Sigmoid colon (tissue), 7 donors: ENCODE measurements around the gene STIP1. TPM values are rescaled to one million over a fixed set of nuclear protein-coding genes. Genes with fewer than 3 reads are reported as not detected.

Source experiments
- DNase-seq: peaks from one replicate; pipeline ENCODE4 v3.0.0-alpha.2; 2019
- H3K27ac ChIP-seq, 4 donors: fragments of 200-600 bp; sonication (generic); one replicate each; pipeline ENCODE4 v1.5.1; 2016 to 2019; ENCODE audit warnings: mild to moderate bottlenecking in 1 of 4
- H3K27me3 ChIP-seq, 3 donors: fragments of 200-600 bp; sonication (generic); one replicate each; pipeline ENCODE4 v1.5.1; 2019; ENCODE audit warnings: mild to moderate bottlenecking in 1 of 3
- H3K36me3 ChIP-seq, 4 donors: fragments of 200-600 bp; sonication (generic); one replicate each; pipeline ENCODE4 v1.5.1; 2016 to 2019
- H3K4me1 ChIP-seq, 4 donors: fragments of 200-600 bp; sonication (generic); one replicate each; pipeline ENCODE4 v1.5.1; 2017 to 2019
- H3K4me3 ChIP-seq, 4 donors: fragments of 200-600 bp; sonication (generic); one replicate each; pipeline ENCODE4 v1.5.1; 2017 to 2019; ENCODE audit warnings: mild to moderate bottlenecking in 2 of 4, moderate library complexity in 1 of 4
- H3K9me3 ChIP-seq, 4 donors: fragments of 200-600 bp in 3 of 4; sonication (generic) in 3 of 4; one replicate each; pipeline versions ENCODE4 v1.5.1 to v1.6.1; 2013 to 2019
- CTCF ChIP-seq, 4 experiments: fragments of 450-650 bp in 3 of 4; fragments of 200-600 bp in 1 of 4; IDR thresholded peaks; one replicate each; pipeline ENCODE4 v1.5.1; 2016 to 2019; ENCODE audit warnings: antibody characterized with exemption in 4 of 4, mild to moderate bottlenecking in 3 of 4, moderate library complexity in 2 of 4
- EP300 ChIP-seq, 4 donors: sonication (generic); formaldehyde crosslinking; IDR thresholded peaks; one replicate each; pipeline ENCODE4 v1.6.1; 2017; ENCODE audit warnings: antibody characterized with exemption in 4 of 4
- POLR2A ChIP-seq, 2 donors: fragments of 450-650 bp; IDR thresholded peaks; one replicate each; pipeline ENCODE4 v1.6.1; 2016; ENCODE audit warnings: antibody characterized with exemption in 2 of 2, mild to moderate bottlenecking in 2 of 2, moderate library complexity in 2 of 2
- POLR2AphosphoS5 ChIP-seq, 4 donors: sonication (generic); formaldehyde crosslinking; IDR thresholded peaks; one replicate each; pipeline ENCODE4 v1.6.1; 2017; ENCODE audit warnings: antibody characterized with exemption in 4 of 4
- WGBS, 2 donors: extraction: QIAGEN DNeasy Blood & Tissue Kit; methylation state at CpG; one replicate each; pipeline ENCODE4 v1.1.7; 2013; 5-methylcytosine and 5-hydroxymethylcytosine counted together
- intact Hi-C: fragments of 100-400 bp; cut with DNase I; formaldehyde crosslinking; loops from one replicate; pipeline ENCODE4 v1.15.1; 2023
- polyA plus RNA-seq, 3 donors: library from polyadenylated mRNA; stranded (reverse); fragments of 200-250 nt; gene quantifications; one replicate each; pipeline ENCODE4 v1.2.3, GENCODE V29; 2013
- total RNA-seq, 4 donors: library from RNA; depleted of rRNA; stranded (reverse); fragments of >200 nt; gene quantifications; one replicate each; pipeline ENCODE4 v1.1.0, GENCODE V29; 2016
- donor health status: healthy with polysubstance abuse.
- donor health status: Bipolar disorder and iron deficiency.
- donor health status: healthy.

STIP1 gene
- total and polyA plus RNA-seq, 7 donors: 38.4 to 90.3 (median 74.9) TPM

DNA sequence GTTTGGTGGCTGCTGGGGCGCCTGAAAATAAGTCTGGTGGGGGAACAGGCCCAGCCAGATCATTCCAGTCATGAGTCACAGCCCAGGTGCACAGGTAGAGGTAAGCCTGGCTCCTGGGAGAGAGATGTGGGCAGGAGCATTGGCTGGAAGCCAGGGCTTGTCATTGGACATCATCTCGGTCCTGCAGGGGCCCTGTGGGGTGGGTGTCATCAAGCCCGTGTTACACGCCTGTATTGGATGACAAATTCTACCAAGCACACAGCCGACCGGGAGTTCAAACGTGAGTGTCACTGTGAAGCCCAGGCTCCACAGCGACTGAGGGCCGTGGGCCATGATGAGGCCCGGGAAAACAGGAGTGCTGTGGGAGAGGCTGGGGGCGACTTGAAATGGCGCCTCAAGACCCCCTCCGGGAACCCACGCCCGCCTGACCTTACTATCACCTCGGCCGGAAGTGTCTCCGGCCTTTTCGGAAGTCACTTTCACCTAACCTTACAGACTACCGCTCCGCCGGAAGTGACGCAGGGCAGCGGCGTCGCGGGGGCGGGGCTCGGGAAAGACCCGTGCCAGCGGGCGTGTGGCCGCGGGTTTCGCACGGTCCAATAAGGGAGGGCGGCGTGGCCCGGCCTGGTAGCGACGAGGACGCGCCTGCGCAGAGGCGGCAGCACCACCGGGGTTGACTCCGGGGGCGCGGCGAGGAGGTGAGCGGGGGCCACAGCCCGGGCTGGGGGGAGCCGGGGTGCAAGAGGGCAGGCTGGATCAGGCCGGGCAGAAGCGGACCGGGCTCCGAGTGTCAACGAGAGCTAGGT lies 54.7 kb downstream of the STIP1 start, which contains the start of gene FKBP2:
FKBP2 (plus strand) TSS at position 661 of the 806 bp plus-strand sequence. CDS start 1,293 bp downstream, outside the sequence.
- Histone ChIP-seq H3K9me3 (no peaks in the 10 kb centered on the region), H3K4me1 (peaks cover 0 to 53% (median 39%) of the 10 kb centered on the region in 4 donors), H3K27me3 (no peaks in the 10 kb centered on the region), H3K36me3 (peaks cover 0 to 40% (median 5%) of the 10 kb centered on the region in 4 donors), H3K27ac (peak within 1 kb of the TSS; percentile 93 to 99 (median 98)), H3K4me3 (peak within 1 kb of the TSS; percentile 85 to 97 (median 94))
- peak; percentile 99 for DNase-seq
- intact Hi-C loops: no loop called here
- peak; percentile 95 to 98 (median 97) for TF ChIP-seq POLR2AphosphoS5 (IDR thresholded peaks at IDR 0.05)
- TF ChIP-seq EP300 (IDR thresholded peaks at IDR 0.05): peak in 2 of 4 donors; percentile 33 to 79
- no peak for TF ChIP-seq CTCF (IDR thresholded peaks at IDR 0.05)
- TF ChIP-seq POLR2A (IDR thresholded peaks at IDR 0.05): peak; percentile 78 to 87
- 1% methylated on average over 58 of the region's 58 CpGs for WGBS, 2 donors

GRCh38 chr11:64241241-64241490 lies 55.2 kb downstream of the STIP1 start:
- peak overlapping the region; percentile 62 to 97 (median 89) for H3K4me3 ChIP-seq
- peaks cover 0 to 40% (median 5%) of the 10 kb centered on the region in 4 donors for H3K36me3 ChIP-seq
- H3K4me1 ChIP-seq: peaks cover 0 to 53% (median 38%) of the 10 kb centered on the region in 4 donors
- peak overlapping the region; percentile 93 to 99 (median 98) for H3K27ac ChIP-seq
- peak; percentile 100 for DNase-seq
- H3K9me3 ChIP-seq: no peaks in the 10 kb centered on the region
- intact Hi-C loops: no loop called here
- H3K27me3 ChIP-seq: no peaks in the 10 kb centered on the region
- no peak for TF ChIP-seq POLR2AphosphoS5 (IDR thresholded peaks at IDR 0.05)
- no peak for TF ChIP-seq POLR2A (IDR thresholded peaks at IDR 0.05)
- no peak for TF ChIP-seq EP300 (IDR thresholded peaks at IDR 0.05)
- no peak for TF ChIP-seq CTCF (IDR thresholded peaks at IDR 0.05)
- WGBS, 2 donors: 0 to 1% methylated on average over 24 of the region's 24 CpGs

DNA sequence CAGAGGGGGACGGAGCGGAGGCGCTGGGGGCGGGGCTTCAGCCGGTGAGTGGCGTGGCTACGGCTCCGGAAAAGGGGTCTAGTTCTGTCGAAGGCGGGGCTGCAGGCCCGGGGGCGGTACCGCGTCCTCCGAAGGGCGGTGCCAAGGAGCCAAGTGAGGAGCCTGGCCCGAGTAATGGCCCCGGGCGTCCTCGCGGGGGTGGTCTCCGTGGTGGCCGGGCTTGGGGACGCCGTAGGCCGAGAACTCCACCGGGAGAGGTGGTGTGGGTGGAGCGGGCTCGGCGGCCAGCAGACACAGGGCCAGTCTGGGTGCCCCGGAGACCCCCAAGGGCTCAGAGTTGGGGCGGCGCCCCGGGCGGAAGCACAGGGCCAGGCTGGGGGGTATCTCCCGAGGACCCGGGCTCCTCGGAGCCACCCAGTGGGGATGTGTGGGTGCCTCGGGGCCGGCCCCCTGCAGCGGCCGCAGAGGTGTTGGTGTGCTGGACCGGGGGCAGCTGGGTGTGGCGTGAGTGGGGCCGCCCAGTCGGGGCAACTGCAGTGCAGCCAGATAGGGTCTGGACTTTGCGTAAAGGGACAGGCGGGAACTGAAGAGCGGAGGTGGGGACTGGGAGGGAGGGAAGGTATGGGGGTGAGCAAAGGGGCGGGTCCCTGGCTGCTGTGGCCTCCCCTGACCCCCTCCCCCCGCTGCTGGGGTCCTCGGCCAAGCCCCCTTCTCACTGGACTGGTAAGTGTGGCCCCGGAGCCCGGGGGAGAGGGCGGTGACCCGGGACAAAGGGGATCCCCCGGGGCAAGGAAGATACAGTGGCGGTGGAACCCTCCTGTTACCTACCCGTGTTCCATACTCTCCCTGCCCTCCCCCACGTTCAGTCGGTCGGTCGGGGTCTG lies 55.8 kb downstream of the STIP1 start:
- Histone ChIP-seq H3K27ac (peak overlapping the region; percentile 93 to 99 (median 98)), H3K4me3 (peak overlapping the region; percentile 85 to 97 (median 94)), H3K27me3 (no peaks in the 10 kb centered on the region), H3K4me1 (peaks cover 0 to 54% (median 38%) of the 10 kb centered on the region in 4 donors), H3K36me3 (peaks cover 0 to 37% (median 5%) of the 10 kb centered on the region in 4 donors), H3K9me3 (no peaks in the 10 kb centered on the region)
- DNase-seq: peak; percentile 86
- 0 to 1% methylated on average over 63 of the region's 63 CpGs for WGBS, 2 donors
- peak; percentile 83 to 91 (median 85) for TF ChIP-seq POLR2AphosphoS5 (IDR thresholded peaks at IDR 0.05)
- peak; percentile 29 to 91 for TF ChIP-seq POLR2A (IDR thresholded peaks at IDR 0.05)
- no peak for TF ChIP-seq EP300 (IDR thresholded peaks at IDR 0.05)
- no peak for TF ChIP-seq CTCF (IDR thresholded peaks at IDR 0.05)
- intact Hi-C loops: no loop called here

DNA sequence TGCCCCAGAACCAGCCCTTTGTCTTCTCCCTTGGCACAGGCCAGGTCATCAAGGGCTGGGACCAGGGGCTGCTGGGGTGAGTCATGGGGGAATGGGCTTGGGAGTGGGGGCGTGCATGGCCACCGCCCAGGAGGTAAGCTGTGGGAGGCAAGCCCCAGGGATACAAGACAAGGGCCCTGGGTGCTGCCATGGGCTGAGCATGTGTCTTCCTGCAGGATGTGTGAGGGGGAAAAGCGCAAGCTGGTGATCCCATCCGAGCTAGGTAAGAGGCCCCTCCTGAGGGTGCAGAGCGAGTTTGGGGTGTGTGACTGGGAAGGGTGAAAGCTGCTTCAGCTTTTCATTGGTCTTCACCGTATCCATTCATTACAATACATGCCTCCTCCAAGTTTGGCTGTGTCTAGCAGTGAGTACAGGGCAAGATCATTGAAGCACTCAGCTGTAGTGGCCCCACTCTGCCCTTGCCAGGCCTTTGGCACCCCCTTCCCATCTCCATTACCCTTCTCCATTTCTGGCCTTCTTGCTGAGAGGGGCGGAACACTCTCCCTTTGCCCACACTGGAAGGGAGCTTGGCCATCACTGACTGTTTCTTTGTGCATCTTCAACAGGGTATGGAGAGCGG lies 57.4 kb downstream of the STIP1 start:
- intact Hi-C loops: no loop called here
- 70 to 85% methylated on average over 8 of the region's 8 CpGs for WGBS, 2 donors
- H3K4me3 ChIP-seq: no peak overlapping the region
- no peak for DNase-seq
- H3K9me3 ChIP-seq: no peaks in the 10 kb centered on the region
- no peak for TF ChIP-seq CTCF (IDR thresholded peaks at IDR 0.05)
- TF ChIP-seq EP300 (IDR thresholded peaks at IDR 0.05): no peak
- TF ChIP-seq POLR2A (IDR thresholded peaks at IDR 0.05): no peak
- no peak for TF ChIP-seq POLR2AphosphoS5 (IDR thresholded peaks at IDR 0.05)
- H3K36me3 ChIP-seq: peaks cover 0 to 21% (median 4%) of the 10 kb centered on the region in 4 donors
- peaks cover 0 to 67% (median 44%) of the 10 kb centered on the region in 4 donors for H3K4me1 ChIP-seq
- no peaks in the 10 kb centered on the region for H3K27me3 ChIP-seq
- H3K27ac ChIP-seq: peak overlapping the region in 3 of 4 donors; percentile 93 to 99 (median 96)
